ENCODE data around the gene RNASEH1. TPM values are rescaled to one million over a fixed set of nuclear protein-coding genes. Genes with fewer than 3 reads are reported as not detected.

The RNASEH1 gene
- total RNA-seq, 1 donor from 2014 or later, result 20.9 TPM

DNA sequence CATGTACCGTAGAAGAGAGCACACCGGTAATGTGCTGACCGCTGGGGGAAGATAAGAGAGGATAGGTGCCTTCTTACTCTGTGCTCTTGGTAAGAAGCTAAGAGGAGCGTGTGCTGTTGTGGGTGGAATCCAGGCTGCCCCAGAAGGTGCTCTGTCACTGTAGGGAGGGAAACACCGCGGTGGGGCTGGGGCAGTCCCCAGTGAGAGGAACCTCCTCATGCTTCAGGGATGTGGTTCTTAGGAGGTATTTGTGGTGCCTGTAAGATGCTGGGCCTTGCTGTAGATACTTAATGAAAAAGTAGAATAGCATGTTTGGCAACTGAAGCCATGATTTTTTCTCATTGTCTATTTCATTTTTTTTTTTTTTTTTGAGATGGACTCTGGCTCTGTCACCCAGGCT is 37.9 kb upstream of the RNASEH1 start:
- intact Hi-C loops (cut with micrococcal nuclease), result no loop called here
- no peaks in the 10 kb centered on the region for H3K27me3 ChIP-seq (ENCODE audit: low read depth)
- H3K36me3 ChIP-seq, result no peaks in the 10 kb centered on the region
- H3K4me3 ChIP-seq, result peak overlapping the region; percentile 54
- peaks cover 16% of the 10 kb centered on the region for H3K4me1 ChIP-seq
- TF ChIP-seq, protein P1, sequence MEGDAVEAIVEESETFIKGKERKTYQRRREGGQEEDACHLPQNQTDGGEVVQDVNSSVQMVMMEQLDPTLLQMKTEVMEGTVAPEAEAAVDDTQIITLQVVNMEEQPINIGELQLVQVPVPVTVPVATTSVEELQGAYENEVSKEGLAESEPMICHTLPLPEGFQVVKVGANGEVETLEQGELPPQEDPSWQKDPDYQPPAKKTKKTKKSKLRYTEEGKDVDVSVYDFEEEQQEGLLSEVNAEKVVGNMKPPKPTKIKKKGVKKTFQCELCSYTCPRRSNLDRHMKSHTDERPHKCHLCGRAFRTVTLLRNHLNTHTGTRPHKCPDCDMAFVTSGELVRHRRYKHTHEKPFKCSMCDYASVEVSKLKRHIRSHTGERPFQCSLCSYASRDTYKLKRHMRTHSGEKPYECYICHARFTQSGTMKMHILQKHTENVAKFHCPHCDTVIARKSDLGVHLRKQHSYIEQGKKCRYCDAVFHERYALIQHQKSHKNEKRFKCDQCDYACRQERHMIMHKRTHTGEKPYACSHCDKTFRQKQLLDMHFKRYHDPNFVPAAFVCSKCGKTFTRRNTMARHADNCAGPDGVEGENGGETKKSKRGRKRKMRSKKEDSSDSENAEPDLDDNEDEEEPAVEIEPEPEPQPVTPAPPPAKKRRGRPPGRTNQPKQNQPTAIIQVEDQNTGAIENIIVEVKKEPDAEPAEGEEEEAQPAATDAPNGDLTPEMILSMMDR (IDR thresholded peaks at IDR 0.05; ENCODE audit: borderline replicate concordance), result no peak
- H3K9me3 ChIP-seq (replicated peaks), result no peaks in the 10 kb centered on the region
- no peak for DNase-seq
- no peak overlapping the region for H3K27ac ChIP-seq (replicated peaks)

GRCh38 chr2:3595404-3595803 is 37.3 kb upstream of the RNASEH1 start:
- intact Hi-C loops (cut with micrococcal nuclease), result no loop called here
- Histone ChIP-seq H3K4me1 (peaks cover 16% of the 10 kb centered on the region), H3K27ac (replicated peaks) (peak overlapping the region; percentile 66), H3K9me3 (replicated peaks) (no peaks in the 10 kb centered on the region), H3K36me3 (no peaks in the 10 kb centered on the region), H3K27me3 (ENCODE audit: low read depth) (no peaks in the 10 kb centered on the region), H3K4me3 (peak overlapping the region; percentile 54)
- no peak for DNase-seq
- TF ChIP-seq, protein P1 (IDR thresholded peaks at IDR 0.05; ENCODE audit: borderline replicate concordance), result no peak

DNA sequence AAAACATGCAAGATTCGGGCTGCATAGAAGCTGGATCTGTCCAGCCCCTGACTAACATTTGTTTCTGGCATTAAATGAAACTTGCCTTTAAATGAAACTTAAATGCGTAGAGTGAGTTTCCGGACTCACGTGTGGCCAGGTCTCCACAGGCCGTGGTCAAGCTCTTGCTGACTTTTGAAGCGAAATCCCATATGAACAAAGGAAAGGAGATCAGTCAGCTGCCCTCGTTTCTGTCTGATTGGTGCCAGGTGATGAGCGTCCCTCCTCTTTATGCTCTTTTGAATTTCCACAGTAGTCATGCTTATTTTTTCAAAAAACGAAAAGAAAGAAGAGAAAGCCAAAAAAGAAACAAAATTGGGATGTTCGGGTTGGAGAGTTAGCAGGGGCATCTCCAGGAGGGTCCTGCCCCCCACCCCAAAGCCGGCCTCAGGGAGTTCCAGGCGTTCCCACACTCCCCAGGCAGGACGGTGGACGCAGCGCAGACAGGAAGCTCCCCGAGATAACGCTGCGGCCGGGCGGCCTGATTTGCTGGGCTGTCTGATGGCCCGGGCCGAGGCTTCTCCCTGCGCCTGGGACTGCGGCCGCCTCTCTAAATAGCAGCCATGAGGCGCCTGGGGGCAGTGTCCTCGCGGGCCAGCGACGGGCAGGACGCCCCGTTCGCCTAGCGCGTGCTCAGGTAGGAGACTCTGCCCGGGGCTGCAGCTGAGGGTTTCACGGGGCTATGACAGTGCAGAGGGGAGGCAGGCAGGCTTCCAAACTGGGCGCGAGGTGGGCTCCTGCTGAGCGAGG is 36.6 kb upstream of the RNASEH1 start, which contains the start of gene COLEC11:
Gene COLEC11 (plus strand): TSS at position 620 of the 789 bp plus-strand sequence. CDS start 9,229 bp downstream, outside the sequence.
- no peaks in the 10 kb centered on the region for H3K36me3 ChIP-seq
- TF ChIP-seq, protein P1 (IDR thresholded peaks at IDR 0.05; ENCODE audit: borderline replicate concordance), result peak; percentile 63
- H3K9me3 ChIP-seq (replicated peaks), result no peaks in the 10 kb centered on the region
- no peaks in the 10 kb centered on the region for H3K27me3 ChIP-seq (ENCODE audit: low read depth)
- peak within 1 kb of the TSS; percentile 66 for H3K27ac ChIP-seq (replicated peaks)
- peak within 1 kb of the TSS; percentile 54 for H3K4me3 ChIP-seq
- H3K4me1 ChIP-seq, result peaks cover 16% of the 10 kb centered on the region
- intact Hi-C loops (cut with micrococcal nuclease), result no loop called here
- DNase-seq, result peak; percentile 71

DNA sequence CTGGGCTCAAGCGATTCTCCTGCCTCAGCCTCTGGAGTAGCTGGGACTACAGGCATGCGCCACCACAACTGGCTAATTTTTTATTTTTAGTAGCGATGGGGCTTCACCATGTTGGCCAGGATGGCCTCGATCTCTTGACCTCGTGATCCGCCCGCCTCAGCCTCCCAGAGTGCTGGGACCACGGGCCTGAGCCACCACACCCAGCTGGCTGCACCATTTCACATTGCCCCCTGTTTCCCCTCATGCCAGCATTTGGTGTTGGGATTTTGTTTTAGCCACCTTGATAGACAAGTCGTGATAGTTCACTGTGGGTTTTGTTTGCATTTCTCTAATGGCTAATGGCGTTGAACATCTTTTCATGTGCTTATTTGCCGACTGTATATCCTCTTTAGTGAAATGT is 31.0 kb upstream of the RNASEH1 start:
- Histone ChIP-seq H3K4me3 (no peak overlapping the region), H3K27me3 (ENCODE audit: low read depth) (no peaks in the 10 kb centered on the region), H3K36me3 (peaks cover 4% of the 10 kb centered on the region), H3K27ac (replicated peaks) (no peak overlapping the region), H3K4me1 (peaks cover 35% of the 10 kb centered on the region), H3K9me3 (replicated peaks) (no peaks in the 10 kb centered on the region)
- intact Hi-C loops (cut with micrococcal nuclease), result no loop called here
- TF ChIP-seq, protein P1 (IDR thresholded peaks at IDR 0.05; ENCODE audit: borderline replicate concordance), result no peak
- no peak for DNase-seq

GRCh38 chr2:3588084-3588483 is 30.0 kb upstream of the RNASEH1 start:
- Histone ChIP-seq H3K4me3 (no peak overlapping the region), H3K9me3 (replicated peaks) (no peaks in the 10 kb centered on the region), H3K36me3 (peaks cover 14% of the 10 kb centered on the region), H3K4me1 (peaks cover 39% of the 10 kb centered on the region), H3K27me3 (ENCODE audit: low read depth) (no peaks in the 10 kb centered on the region), H3K27ac (replicated peaks) (peak overlapping the region; percentile 50)
- TF ChIP-seq, protein P1 (IDR thresholded peaks at IDR 0.05; ENCODE audit: borderline replicate concordance), result no peak
- DNase-seq, result no peak
- intact Hi-C loops (cut with micrococcal nuclease), result no loop called here

Data from left ventricle myocardium inferior (tissue), 1 donor.